Mucosa of descending colon (tissue), 3 donors: Measurements from ENCODE around the gene MAP3K5. TPM values are rescaled to one million over a fixed set of nuclear protein-coding genes. Genes with fewer than 3 reads are reported as not detected.

Experiments used
- ATAC-seq: fragments of 200-7000 bp; cut with Tn5 transposase; one replicate; pipeline ENCODE4 v1.9.1; 2020; ENCODE audit warnings: mild to moderate bottlenecking, moderate library complexity
- DNase-seq, 3 donors: peaks; one replicate each; pipeline ENCODE4 v3.0.0-alpha.2; 2020
- H3K36me3 ChIP-seq: fragments of 200-600 bp; one replicate; pipeline ENCODE4 v1.8.0; 2021; ENCODE audit warnings: low read depth, mild to moderate bottlenecking
- H3K4me1 ChIP-seq: fragments of 200-600 bp; one replicate; pipeline ENCODE4 v1.8.0; 2021; ENCODE audit warnings: low read depth, mild to moderate bottlenecking
- H3K4me3 ChIP-seq: fragments of 200-600 bp; one replicate; pipeline ENCODE4 v1.8.0; 2021; ENCODE audit warnings: mild to moderate bottlenecking
- H3K9me3 ChIP-seq: fragments of 200-600 bp; one replicate; pipeline ENCODE4 v1.8.0; 2021; ENCODE audit warnings: mild to moderate bottlenecking
- CTCF ChIP-seq: fragments of 200-600 bp; IDR thresholded peaks from one replicate; pipeline ENCODE4 v1.8.0; 2022; ENCODE audit warnings: antibody characterized with exemption, mild to moderate bottlenecking
- intact Hi-C, 2 donors: fragments of 100-400 bp; cut with DNase I in 1 of 2; cut with micrococcal nuclease in 1 of 2; formaldehyde crosslinking; loops; one replicate each; pipeline versions ENCODE4 v1.11.0 to v1.11.1; 2022; cut with DNase I, micrococcal nuclease
- total RNA-seq, 3 donors: library from RNA; stranded (reverse); fragmentation: NEBNext Ultra II Directional in 2 of 3; extraction: Animal tissue kit (Norgen Biotek cat#: 25700) in 2 of 3; gene quantifications; one replicate each; pipeline versions ENCODE4 v1.2.1 to v1.2.4, GENCODE V29; 2021 to 2023
- donor health status: DM: no; HTN: no; CAD: no; lungs with moderate emphysema.
- donor health status: DM: no; HTN: no; CAD: no.
- donor health status: DM: no; HTN: yes; CAD: no.

Gene MAP3K5
- total RNA-seq, 3 donors from 2014 or later: 12.6 to 18.2 (median 16.3) TPM

GRCh38 chr6:136737871-136738691, 54.2 kb downstream of the MAP3K5 start:
- intact Hi-C loops: no loop called here
- Histone ChIP-seq H3K4me1 (peaks cover 12% of the 10 kb centered on the region), H3K36me3 (no peaks in the 10 kb centered on the region), H3K4me3 (no peak overlapping the region), H3K9me3 (no peaks in the 10 kb centered on the region)
- ATAC-seq (peak; percentile 50), DNase-seq (peak in 1 of 3 donors; percentile 61)
- no peak for TF ChIP-seq CTCF

- ATAC-seq (no peak), DNase-seq (no peak)
- no peak overlapping the region for H3K4me3 ChIP-seq
- intact Hi-C loops: no loop called here
- no peaks in the 10 kb centered on the region for H3K36me3 ChIP-seq
- TF ChIP-seq CTCF: no peak
- no peaks in the 10 kb centered on the region for H3K9me3 ChIP-seq
- peaks cover 12% of the 10 kb centered on the region for H3K4me1 ChIP-seq
Observed at GRCh38 chr6:136737374-136737844, 54.9 kb downstream of the MAP3K5 start.

GRCh38 chr6:136736281-136736960, 55.9 kb downstream of the MAP3K5 start:
- no peak for TF ChIP-seq CTCF
- Histone ChIP-seq H3K4me3 (no peak overlapping the region), H3K4me1 (peaks cover 12% of the 10 kb centered on the region), H3K9me3 (no peaks in the 10 kb centered on the region), H3K36me3 (no peaks in the 10 kb centered on the region)
- no peak for DNase-seq
- no peak for ATAC-seq
- intact Hi-C loops: no loop called here

- Histone ChIP-seq H3K36me3 (no peaks in the 10 kb centered on the region), H3K4me3 (no peak overlapping the region), H3K4me1 (peaks cover 12% of the 10 kb centered on the region), H3K9me3 (no peaks in the 10 kb centered on the region)
- DNase-seq (no peak), ATAC-seq (no peak)
- TF ChIP-seq CTCF: no peak
- intact Hi-C loops: no loop called here
Observed at GRCh38 chr6:136734977-136735376, 57.3 kb downstream of the MAP3K5 start.

- Histone ChIP-seq H3K36me3 (no peaks in the 10 kb centered on the region), H3K4me3 (no peak overlapping the region), H3K9me3 (no peaks in the 10 kb centered on the region), H3K4me1 (peaks cover 4% of the 10 kb centered on the region)
- DNase-seq: no peak
- no peak for TF ChIP-seq CTCF
- ATAC-seq: no peak
- intact Hi-C loops: no loop called here
Observed at GRCh38 chr6:136732889-136733288, 59.4 kb downstream of the MAP3K5 start.
